GM18907 (cell line): ENCODE results near the gene FGF3.

Experiments
- ATAC-seq: cut with Tn5 transposase; IDR thresholded peaks from one replicate; pipeline ENCODE4 v1.9.1; 2021; ENCODE audit warnings: mild to moderate bottlenecking, moderate library complexity; ENCODE audit not compliant: unreplicated experiment

FGF3 gene

DNA sequence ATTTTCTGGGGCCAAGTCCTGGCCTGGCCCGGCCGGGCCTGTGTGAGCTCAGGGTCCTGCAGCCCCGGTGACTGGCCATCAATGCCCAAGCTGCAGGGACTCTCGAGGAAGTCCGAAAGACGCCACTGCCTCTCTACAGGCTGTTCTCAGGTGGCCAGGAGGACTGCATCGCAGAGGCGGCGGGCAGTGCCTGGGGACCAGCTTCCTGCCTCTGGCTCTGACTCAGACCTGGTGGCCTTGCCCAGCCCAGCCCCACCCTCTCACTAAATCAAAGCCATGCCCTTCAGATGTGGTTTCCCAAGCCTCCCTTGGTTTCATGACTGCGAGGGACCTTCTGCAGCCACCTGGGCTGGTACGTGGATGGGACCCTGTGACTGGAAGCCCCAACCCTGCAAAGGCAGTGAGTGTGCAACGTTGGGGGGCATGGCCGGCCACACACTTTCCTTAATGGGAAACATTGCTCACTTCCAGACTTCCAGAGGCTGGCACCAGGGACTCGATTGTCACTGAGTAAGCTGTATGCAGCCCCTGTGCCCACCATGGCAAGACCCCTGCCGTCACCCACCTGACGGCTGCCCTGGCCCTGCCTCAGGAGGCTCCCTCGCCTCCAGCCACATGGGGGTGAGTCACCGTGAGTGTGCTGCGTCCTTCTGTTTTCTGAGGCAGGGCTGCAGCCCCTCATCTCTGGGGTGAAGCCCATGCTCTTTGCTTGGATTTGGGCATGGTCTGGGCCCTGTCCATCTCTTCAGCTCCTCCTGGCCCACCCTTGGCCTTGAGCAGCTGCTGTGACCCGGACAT lies 6.0 kb upstream of the FGF3 start:
- no peak for ATAC-seq

DNA sequence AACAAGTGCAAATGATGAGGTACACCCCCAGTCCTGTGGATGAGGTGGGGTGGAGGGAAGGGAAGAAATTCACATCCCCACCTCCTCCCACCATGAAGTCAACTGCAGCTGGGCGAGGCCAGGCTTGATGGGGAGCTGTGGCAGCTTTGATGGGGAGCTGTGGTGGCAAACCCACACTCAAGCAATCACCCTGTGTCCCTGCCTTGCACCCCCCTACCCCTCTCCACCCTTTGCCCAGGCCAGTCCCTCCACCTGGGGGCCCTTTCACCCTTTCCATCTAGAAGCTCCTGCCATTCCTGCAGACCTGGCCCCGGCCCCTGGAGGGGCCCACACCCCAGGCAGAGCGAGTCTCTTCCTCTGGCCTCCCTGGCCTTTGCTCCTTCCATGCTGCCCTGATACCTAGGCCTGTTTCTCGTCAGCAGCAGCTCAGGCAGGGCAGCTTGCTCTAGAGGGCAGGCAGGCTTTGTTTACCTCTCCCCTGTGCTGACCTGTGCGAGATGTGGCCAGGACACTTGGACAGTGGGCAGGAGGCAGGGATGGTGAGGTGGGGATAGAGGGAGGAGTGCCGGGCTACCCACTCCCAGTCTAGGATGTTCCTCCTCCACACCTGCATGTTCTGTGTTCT lies 4.5 kb upstream of the FGF3 start:
- no peak for ATAC-seq

DNA sequence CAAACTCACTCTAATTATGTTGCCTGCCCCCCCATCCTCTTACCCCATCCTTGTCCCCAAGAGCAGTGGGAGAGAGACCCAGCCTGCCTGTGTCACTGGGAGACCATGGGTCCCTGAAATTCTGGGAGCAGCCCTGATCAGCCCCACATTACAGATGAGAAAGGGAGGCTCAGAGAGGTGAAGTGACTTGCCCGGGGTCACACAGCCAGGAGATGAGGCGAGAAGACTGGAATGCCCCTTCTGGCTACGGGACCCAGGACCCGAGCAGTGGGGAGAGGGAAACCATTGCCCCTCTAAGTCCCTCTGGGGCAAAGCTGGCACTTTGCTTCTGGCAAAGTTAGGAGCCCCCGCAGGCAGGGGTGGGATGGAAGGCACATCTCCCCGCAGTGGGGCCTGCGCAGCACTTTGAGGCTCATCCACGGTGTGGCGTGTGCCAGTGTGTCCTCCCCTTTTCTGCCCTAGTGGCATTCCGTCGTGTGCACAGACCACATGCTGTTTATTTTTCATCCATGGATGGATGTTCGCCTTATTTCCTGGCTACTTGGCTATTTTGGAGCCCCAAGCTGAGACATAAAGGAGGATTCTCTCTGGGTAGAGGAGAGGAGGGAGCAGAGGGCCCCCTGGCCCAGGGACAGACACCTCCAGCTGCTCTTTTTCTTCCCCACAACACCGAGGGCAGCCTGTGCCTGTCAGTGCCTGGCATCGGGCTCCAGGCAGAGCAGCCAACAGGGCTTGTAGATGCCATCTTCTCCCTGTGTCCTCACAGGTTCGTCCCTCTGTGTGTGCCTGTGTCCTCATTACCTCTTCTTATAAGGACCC lies 3.7 kb upstream of the FGF3 start:
- no peak for ATAC-seq

DNA sequence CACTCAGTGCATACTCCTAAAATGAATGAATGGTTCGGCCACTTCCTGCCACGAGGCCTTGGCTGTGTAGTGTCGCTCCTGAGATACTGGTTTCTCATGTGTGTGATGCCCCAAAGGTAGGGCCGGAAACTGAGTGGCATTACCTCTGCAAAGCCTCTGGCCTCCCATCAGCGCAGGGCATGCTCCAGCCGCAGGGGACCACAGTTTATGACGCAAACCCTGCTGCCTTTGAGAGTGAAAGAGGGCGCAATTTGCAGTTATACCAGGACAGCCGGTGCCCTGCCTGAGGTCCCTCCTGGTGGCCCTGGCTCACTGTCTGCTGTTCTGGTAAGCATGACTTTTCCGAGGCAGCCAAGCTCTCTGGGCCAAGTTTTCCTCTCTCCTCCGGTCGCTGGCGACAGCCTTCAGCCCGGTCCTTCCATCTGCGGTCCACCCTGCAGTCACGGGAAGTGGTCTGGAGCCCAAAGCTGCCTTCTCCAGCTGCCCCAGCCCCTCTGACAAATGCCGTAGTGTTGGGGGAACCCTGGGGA lies 2.4 kb upstream of the FGF3 start:
- no peak for ATAC-seq

DNA sequence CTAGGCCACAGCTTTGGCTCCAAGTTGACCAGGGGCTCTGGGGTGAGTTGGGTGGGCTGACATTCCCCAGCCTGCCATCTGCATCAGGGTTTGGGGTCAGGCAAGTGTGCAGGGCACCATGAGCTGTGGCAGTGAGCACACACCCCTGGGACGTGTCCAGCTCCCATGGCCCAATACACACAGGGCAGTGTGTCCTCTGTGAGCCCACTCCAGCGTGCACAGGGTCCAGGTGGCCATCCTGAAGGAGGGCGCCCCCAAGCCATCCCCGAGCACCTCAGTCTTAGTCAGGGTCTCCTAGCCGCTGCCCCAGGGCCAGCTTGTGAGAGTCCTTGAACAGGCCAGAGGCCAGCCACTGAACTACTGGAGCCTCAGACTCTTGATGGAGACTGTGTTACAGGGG lies 1.2 kb upstream of the FGF3 start:
- ATAC-seq, result no peak

DNA sequence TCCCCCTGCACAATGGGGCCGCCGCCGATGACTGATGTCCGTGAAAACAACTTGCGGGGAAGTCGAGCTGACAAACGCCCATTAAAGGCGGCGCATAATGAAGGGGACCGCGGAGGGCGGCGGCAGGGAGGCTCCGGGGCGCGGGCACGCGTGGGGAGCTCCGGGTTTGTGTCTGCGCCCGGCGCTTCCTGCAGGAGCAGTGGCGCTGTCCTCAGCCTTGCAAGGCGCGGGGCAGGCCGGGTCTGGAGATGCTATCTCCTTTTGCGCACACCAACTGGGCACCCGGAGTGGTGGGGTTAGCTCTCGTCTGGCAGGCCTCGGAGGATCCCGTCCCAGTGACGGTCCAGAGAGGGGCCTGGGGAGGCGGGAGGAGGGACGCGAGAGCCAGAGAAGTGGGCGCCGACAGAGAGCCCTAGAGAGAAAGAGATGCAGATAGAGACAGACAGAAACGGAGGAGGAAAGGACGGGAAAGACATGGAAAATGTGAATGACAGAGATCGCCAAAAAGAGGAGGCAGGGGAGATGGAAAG lies 390 bp upstream of the FGF3 start:
- ATAC-seq, result no peak

DNA sequence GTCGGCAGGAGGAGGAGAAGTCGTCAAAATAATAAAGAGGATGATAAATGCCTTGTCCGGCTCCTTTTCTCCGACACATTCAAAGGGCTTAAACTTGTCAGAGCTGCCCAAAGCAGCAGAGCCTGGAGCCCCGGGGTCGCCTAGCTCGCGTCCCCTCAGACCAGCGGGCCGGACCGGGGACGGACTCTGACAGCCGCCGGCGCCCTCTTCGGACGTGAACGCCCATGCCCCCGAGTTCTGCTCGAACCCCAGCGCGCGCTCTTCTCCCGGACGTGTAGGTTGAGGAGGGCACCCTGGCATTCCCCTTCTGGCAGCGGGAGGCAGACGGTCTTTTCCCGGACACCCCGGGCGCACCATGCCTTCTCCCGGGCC lies 999 bp downstream of the FGF3 start:
- ATAC-seq, result no peak

DNA sequence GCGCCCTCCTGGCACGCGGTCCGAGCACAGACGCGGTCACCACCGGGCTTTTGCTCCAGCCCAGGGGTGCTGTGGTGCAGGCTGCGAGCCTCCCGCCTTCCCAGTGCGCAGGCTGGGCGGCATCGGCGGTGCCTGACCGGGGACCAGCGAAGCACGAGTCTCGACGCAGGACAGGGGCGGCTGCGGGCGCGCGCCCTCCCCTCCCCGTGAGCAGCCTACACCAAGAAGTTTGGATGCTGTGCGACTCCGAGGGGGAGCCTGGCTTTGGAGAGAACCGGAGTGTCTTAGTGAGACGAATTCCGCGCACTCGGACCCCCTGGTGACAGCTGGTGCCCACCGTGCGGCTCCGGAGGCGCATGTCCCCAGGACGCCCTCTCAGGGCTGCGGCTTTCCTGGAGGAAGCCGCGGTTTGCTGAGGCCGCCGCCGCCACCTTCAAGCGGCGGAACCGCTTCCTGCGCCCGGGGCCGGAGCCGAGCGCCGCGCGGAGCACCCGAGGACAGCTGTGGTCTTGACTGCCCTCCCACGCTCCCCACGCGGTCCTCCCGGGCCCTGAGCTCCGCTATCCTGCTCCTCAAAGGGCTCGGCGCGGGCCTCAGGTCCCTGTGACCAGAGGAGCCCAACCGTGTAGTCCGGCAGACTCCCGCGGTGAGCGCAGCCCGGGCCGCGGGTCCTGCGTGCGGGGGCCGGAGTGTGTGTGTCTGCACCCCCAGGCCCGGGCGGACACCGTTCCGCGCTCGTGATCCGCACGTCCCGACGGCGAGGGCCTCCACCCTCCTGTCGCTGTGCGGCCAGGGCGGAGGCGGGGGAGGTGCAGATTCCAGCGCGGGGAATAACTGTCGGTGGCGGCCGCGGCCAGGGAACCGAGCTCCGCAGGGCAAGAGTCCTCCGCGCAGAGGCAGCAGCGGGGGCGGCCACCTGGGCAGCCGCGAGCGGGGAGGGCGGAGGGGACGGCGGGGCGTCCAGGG lies 1.7 kb downstream of the FGF3 start:
- ATAC-seq, result no peak

DNA sequence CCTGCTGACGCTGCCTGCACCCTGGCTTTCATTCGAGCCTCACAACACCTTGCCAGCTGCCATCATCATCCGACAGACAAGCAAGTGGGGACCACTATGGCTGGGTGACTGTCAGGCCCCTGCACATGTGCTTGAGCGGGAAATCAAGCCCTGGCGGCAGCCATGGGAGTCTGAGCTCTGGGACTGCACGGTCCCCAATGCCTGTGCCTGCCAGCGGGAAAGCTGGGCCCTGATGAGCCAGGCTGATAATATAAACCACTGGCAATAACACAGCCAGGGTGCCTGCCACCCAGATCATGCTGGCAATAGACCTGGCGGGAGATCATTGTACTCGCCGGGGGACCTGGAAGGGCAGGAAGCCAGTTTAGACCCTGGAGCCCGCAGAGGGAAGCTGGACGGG lies 2.5 kb downstream of the FGF3 start:
- ATAC-seq, result no peak

DNA sequence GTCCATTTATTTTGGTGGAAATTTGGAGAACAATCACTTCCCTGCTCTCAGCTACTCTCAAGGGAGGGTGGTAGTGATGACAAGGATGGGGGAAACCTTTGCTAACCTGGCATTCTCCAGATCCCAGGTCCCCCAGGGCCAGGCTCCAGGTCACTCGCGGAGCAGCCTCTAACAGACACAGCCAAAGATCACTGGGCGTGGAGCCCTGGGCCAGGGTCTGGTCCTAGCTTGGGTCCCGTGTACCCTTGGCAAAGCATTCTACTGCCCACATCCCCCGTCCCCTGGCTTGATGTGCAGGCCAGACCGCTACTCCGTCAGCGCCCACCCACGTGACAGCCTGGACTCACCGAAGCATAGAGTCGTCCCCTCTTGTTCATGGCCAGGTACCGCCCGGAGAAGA lies 3.2 kb downstream of the FGF3 start:
- ATAC-seq, result no peak

DNA sequence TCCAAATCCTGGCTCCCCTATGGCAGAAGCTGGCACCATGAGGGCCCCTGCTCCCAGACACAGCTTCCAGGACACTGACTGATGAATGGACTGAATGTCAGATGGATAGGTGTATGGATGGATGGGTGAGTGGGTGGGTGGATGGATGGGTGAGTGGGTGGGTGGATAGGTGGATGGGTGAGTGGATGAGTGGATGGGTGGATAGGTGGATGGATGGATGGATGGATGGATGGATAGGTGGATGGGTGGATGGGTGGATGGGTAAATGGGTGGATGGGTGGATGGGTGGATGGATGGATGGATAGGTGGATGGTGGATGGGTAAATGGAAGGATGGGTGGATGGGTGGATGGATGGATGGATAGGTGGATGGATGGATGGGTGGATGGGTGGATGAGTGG lies 4.3 kb downstream of the FGF3 start:
- no peak for ATAC-seq

DNA sequence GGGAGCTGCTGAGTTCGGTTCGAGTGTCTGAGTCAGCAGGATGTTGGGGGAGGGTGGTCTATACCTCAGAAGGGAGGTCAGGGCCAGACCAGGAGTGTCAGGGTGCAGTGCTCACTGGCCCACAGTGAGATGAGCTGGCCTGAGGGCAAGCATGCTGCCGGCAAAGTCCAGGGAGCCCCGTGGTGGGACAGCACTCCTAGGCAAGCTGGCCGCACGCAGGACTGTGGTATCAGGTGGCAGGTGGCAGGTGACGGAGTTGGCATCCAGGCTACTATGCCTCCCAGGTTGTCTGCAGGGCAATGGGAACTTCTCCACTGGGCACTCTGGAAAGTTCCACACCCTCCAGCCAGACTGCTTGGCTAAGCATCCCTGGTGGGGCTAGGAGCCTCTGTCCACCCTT lies 4.8 kb downstream of the FGF3 start:
- ATAC-seq, result no peak

DNA sequence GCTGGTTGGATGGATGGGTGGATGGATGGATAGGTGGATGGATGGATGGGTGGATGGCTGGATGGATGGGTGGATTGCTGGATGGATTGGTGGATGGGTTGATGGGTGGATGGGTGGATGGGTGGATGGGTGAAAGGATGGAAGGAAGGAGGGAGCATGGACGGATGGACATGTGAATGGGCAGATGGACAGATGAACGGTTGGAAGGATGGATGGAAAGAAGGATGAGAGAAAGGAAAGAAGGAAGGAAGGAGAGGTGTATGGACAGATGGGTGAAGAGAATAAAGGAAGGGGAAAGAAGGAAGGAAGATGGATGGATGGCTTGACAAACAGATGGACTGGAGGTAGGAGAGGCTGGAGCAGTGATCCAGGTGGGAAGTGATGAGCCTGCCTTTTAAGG lies 5.4 kb downstream of the FGF3 start:
- no peak for ATAC-seq

DNA sequence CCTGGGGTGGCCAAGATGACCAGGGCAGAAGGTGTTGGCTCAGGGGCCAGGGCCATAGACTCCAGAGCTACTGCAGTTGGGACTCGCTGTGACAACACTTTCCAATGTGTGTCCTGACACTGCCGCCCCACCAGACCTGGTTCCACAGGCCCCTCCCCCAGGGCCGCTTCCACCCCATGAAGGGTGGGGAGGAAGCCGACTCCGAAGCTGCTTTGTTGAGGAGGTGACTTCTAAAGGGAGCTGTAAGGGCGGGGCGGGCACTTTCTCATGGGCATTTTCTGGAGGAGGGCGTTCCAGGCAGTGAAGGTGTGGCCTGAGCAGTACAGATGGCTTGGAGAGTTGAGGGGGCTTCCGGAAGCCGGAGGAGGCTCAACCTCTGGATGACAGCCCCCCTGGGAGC lies 6.3 kb downstream of the FGF3 start:
- no peak for ATAC-seq

DNA sequence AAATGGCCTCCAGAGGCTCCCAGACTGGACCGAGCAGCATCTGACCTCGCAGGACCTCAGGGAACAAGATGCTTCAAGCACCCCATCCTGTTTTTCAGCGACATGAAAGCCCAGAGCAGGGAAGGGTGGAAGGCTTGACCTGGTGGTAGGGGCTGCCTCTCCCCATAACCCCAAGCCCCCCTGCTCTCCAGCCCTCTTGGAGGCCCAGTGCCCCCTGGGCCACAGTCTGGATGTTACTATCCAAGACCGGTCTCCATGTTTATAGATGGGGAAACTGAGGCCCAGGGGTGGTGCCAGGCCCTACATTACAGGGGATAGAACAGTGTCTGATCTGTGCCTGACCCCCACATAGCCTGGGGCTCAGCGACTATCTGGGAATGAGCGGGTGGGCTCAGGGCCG lies 7.0 kb downstream of the FGF3 start:
- ATAC-seq, result no peak

DNA sequence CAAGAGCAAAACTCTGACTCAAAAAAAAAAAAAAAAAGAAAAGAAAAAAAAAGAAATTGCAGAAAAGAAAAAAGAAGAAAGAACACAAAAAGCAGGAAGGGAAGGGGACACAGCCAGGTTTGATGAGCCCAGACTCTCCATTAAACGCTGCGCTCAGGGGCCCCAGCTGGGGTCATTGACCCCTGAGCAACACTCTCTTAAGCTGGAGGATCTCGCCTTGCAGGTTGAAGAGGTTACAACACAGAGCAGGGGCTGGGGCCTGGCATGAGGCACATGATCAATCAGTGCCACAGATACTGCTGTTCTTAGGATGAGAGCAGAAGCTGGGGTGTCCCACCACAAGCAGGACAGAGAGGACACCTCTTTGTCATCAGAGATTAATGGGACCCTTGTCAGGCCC lies 7.8 kb downstream of the FGF3 start:
- no peak for ATAC-seq

DNA sequence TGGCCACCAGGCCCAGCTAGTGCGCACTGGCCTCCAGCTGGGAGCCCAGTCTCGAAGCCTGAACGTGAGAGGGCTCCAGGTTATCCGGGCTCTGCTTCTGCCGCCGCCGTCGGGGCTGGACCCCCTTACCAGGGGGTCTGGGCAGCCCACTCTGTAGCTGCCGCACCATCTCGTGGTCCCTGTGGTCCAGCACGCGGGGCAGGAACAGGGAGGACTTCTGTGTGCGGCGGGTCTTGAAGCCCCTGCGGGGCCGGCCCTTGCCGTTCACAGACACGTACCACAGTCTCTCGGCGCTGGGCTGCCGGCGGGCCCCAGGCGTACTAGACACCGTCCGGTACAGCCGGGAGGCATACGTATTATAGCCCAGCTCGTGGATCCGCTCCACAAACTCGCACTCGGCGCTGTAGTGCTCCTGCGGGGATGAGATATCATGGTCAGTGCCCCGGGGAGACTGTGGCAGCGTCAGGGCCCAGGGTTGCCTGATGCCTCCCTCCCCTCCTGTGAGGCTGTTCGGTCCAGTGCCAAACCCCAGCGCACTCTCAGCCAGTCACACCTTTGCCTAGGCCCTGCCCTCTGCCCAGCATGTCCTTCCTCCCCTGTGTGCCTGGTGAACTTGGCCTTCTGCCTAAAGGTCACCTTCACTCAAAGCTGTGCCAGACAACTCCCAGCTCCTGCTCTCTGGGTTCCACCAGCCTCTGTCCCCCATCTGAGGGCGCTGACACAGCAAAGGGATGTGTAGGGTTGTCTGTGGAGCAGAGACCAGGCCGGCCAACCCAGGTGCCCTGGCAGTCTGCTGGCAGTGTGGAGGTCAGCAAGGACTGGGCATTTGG lies 8.7 kb downstream of the FGF3 start:
- no peak for ATAC-seq

DNA sequence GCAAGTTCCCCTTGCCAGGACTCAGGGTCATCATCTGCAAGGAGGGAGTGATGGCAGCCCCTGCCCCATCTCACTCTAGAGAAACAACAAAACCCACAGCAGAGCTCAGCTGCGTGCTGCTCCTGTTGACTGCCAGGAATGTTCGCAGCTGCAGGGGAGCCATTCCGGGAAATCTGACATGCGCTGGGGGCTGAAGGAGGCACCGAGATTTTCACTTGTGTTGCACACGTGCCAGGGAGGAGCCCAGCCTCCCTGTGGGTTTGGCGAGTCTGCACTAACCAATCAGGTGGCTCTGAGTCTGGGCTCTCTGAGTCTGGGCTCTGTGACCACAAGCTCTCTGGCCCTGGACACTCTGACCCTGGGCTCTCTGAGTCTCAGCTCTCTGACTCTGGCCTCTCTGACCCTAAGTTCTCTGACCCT lies 10.5 kb downstream of the FGF3 start:
- no peak for ATAC-seq

DNA sequence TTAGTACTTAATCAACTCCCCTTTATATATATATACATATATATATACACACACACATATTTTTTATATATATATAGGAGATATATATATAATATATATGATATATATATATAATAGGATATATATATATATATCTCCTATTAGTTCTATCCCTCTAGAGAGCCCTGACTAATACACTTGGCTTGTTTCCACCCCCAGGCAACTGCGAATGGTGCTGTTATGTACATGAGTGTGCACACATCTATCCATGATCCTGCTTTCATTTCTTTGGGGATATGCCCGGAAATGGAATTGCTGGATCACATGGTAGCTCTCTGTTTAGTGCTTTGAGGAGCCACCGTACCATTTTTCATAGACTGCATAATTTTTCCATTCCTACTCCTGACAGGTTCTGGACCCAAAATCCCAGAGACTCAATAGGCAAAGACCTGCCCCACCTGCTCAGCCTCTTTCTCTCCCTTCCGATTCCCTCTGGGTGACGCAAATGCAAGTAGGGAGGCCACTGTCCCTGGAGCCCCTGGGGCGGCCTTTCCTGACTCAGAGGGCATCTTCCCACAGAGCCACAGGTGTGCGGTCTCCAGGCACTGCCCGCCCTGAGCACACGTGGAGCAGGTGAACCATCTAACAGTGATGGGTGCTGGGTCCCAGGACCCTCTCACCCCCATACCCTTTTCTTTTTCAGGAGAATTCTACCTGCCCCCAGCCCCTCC lies 12.0 kb downstream of the FGF3 start:
- ATAC-seq, result no peak
